NCI-H2171 treated with DMSO at 0.1 percent for 48 hours (cell line): ENCODE results near the gene PRKD2.
"Not testable (repeated sequence)": the region's sequence is repeated elsewhere in the genome, so short reads cannot be mapped to it uniquely, and the experiment has no call there.

ENCODE experiments used
- DNase-seq: peaks from one replicate; lab custom pipeline; 2025; lab: John Stamatoyannopoulos, UW

PRKD2 gene

DNA sequence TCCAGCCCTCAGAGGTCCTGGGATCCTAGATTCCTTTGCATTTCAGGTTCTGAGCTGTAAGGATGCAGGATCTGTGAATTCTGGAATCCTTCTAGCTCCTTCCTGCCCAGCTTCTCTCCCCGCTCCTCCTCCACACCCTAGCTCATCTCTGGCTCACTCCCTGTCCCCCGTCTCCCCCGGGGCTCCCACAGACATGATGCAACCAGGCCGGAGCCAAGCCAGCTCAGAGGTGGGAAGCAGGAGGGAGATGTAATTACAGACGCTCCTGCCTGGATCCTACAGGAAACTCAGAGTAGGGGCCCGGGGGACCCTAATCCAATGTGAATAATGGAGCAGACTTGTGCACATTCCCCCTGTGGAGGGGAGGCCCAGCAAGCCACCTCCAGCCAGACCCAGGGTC lies 85.4 kb downstream of the PRKD2 start:
- peak; percentile 47 for DNase-seq

GRCh38 chr19:46630586-46631205 lies 86.2 kb downstream of the PRKD2 start:
- DNase-seq: peak; percentile 52

GRCh38 chr19:46629546-46630025 lies 87.3 kb downstream of the PRKD2 start:
- no peak for DNase-seq

DNA sequence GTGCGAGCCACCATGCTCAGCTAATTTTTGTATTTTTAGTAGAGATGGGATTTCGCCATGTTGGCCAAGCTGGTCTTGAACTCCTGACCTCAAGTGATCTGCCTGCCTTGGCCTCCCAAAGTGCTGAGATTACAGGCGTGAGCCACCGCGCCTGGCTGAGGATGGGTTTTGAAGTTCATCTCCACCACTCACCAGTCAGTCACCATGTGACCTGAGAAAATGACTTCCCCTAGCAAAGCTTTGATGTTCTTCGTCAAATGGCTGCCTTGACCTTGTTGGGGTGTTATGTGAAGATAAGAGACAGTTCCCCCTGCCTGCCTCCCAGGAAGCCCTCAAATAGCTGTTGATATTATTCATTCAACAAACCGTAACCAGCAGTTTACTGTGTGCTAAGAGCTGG lies 87.9 kb downstream of the PRKD2 start:
- not testable (repeated sequence) for DNase-seq

GRCh38 chr19:46626446-46626845 lies 90.5 kb downstream of the PRKD2 start:
- DNase-seq: no peak

DNA sequence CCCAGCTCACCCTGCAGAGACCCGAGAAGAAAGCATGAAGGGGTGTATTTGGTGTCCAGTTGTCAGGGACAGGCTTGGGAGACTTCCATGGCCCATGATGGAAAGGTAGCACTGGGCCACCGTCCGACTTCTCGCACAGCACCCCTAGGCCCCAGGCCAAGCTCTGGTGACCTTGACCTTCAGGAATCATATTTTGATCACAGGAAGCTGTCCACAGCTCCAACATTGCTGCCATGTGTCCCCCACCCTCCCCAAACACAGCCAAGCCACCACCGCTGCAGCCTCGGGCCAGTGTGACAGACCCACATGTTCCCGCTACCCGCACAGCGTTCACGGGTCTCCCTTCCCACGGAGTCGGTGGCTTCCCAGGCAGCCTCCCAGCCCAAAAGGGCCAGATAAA lies 91.2 kb downstream of the PRKD2 start:
- no peak for DNase-seq

GRCh38 chr19:46624958-46625661 lies 91.8 kb downstream of the PRKD2 start, which contains the start of gene PTGIR:
Gene PTGIR (minus strand): TSS chr19:46625089. CDS start chr19:46624225, 864 bp downstream.
- no peak for DNase-seq
